ENCODE data around the gene DUS2.

DNA sequence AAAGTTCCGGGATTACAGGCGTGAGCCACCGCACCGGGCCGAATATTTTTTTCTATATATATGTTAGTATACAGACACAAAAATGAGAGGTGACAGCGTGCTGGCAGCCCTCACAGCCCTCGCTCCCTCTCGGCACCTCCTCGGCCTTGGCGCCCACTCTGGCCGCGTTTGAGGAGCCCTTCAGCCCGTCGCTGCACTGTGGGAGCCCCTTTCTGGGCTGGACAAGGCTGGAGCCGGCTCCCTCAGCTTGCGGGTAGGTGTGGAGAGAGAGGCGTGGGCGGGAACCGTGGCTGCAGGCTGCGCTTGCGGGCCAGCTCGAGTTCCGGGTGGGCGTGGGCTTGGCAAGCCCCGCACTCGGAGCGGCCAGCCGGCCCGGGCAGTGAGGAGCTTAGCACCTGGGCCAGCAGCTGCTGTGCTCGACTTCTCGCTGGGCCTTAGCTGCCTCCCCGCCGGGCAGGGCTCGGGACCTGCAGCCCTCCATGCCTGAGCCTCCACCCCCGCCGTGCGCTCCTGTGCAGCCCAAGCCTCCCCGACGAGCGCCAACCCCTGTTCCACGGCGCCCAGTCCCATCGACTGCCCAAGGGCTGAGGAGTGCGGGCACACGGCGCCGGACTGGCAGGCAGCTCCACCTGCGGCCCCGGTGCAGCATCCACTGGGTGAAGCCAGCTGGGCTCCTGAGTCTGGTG lies 40.9 kb upstream of the DUS2 start:
- TF ChIP-seq, protein P1, sequence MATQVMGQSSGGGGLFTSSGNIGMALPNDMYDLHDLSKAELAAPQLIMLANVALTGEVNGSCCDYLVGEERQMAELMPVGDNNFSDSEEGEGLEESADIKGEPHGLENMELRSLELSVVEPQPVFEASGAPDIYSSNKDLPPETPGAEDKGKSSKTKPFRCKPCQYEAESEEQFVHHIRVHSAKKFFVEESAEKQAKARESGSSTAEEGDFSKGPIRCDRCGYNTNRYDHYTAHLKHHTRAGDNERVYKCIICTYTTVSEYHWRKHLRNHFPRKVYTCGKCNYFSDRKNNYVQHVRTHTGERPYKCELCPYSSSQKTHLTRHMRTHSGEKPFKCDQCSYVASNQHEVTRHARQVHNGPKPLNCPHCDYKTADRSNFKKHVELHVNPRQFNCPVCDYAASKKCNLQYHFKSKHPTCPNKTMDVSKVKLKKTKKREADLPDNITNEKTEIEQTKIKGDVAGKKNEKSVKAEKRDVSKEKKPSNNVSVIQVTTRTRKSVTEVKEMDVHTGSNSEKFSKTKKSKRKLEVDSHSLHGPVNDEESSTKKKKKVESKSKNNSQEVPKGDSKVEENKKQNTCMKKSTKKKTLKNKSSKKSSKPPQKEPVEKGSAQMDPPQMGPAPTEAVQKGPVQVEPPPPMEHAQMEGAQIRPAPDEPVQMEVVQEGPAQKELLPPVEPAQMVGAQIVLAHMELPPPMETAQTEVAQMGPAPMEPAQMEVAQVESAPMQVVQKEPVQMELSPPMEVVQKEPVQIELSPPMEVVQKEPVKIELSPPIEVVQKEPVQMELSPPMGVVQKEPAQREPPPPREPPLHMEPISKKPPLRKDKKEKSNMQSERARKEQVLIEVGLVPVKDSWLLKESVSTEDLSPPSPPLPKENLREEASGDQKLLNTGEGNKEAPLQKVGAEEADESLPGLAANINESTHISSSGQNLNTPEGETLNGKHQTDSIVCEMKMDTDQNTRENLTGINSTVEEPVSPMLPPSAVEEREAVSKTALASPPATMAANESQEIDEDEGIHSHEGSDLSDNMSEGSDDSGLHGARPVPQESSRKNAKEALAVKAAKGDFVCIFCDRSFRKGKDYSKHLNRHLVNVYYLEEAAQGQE (IDR thresholded peaks at IDR 0.05; ENCODE audit: low read depth), result no peak
- TF ChIP-seq EGR1 (IDR thresholded peaks at IDR 0.05; ENCODE audit: low read depth), result no peak
- TF ChIP-seq, protein P2, sequence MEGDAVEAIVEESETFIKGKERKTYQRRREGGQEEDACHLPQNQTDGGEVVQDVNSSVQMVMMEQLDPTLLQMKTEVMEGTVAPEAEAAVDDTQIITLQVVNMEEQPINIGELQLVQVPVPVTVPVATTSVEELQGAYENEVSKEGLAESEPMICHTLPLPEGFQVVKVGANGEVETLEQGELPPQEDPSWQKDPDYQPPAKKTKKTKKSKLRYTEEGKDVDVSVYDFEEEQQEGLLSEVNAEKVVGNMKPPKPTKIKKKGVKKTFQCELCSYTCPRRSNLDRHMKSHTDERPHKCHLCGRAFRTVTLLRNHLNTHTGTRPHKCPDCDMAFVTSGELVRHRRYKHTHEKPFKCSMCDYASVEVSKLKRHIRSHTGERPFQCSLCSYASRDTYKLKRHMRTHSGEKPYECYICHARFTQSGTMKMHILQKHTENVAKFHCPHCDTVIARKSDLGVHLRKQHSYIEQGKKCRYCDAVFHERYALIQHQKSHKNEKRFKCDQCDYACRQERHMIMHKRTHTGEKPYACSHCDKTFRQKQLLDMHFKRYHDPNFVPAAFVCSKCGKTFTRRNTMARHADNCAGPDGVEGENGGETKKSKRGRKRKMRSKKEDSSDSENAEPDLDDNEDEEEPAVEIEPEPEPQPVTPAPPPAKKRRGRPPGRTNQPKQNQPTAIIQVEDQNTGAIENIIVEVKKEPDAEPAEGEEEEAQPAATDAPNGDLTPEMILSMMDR (IDR thresholded peaks at IDR 0.05 in 2 of 3, conservative IDR thresholded peaks at IDR 0.05 in 1 of 3; ENCODE audit: borderline replicate concordance in 1 of 3, insufficient read depth in 1 of 3, low read depth in 2 of 3, low read length in 2 of 3), result no peak
- TF ChIP-seq EZH2phosphoT487 (IDR thresholded peaks at IDR 0.05; ENCODE audit: borderline replicate concordance), result no peak

All from HCT116 (cell line).